ENCODE data around the gene UEVLD. TPM values are rescaled to one million over a fixed set of nuclear protein-coding genes. Genes with fewer than 3 reads are reported as not detected.
A peak's percentile ranks its signal among the peaks of the same experiment; 100 is the strongest.

UEVLD gene
- total and polyA plus RNA-seq, 2 experiments from 2014 or later, result 11.8 to 33.0 TPM

DNA sequence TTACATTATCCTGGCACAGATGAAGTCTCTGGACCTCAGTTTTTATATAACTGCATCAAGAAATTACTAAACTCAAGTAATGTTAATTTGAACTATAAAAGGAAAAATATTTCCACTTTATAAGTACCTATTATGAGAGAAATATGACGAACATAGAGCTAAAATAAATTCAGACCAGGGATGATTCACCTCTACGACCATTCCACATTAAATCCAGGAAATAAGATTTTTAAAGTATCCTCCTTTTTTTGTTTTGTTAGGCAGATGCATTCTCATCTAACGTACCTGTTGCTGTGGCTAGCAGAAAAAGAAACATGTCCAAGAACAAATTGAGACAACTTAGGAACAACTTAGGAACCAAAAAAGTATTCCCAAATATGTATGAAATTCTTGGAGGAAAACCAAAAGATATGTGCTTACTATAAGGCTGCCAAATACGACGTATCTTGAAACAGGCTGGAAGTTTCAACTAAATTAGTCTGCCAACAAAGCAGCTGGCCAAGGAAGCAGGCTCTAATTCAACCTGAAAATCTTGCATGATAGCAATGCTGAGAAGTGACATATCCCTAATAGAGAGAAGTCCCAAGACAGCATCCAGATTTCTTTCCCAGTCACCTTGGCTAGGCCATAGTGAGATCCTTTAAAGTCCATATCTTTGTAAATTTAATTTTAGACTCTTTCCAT, 29.9 kb upstream of the UEVLD start:
- peak overlapping the region; percentile 68 for H3K27ac ChIP-seq
- no peak overlapping the region for H3K4me3 ChIP-seq
- no peaks in the 10 kb centered on the region for H3K27me3 ChIP-seq
- H3K4me2 ChIP-seq, result peak overlapping the region; percentile 14
- TF ChIP-seq, protein P1, sequence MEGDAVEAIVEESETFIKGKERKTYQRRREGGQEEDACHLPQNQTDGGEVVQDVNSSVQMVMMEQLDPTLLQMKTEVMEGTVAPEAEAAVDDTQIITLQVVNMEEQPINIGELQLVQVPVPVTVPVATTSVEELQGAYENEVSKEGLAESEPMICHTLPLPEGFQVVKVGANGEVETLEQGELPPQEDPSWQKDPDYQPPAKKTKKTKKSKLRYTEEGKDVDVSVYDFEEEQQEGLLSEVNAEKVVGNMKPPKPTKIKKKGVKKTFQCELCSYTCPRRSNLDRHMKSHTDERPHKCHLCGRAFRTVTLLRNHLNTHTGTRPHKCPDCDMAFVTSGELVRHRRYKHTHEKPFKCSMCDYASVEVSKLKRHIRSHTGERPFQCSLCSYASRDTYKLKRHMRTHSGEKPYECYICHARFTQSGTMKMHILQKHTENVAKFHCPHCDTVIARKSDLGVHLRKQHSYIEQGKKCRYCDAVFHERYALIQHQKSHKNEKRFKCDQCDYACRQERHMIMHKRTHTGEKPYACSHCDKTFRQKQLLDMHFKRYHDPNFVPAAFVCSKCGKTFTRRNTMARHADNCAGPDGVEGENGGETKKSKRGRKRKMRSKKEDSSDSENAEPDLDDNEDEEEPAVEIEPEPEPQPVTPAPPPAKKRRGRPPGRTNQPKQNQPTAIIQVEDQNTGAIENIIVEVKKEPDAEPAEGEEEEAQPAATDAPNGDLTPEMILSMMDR (IDR thresholded peaks at IDR 0.05; ENCODE audit: poor library complexity), result no peak
- TF ChIP-seq EZH2 (IDR thresholded peaks at IDR 0.05; ENCODE audit: borderline replicate concordance), result no peak
- TF ChIP-seq EZH2phosphoT487 (IDR thresholded peaks at IDR 0.05; ENCODE audit: low read depth, severe bottlenecking, unreplicated experiment), result no peak
- peaks cover 3% of the 10 kb centered on the region for H3K36me3 ChIP-seq (replicated peaks; ENCODE audit: insufficient read depth, low read depth)
- H2AFZ ChIP-seq, result no peak overlapping the region
- no peak for DNase-seq (ENCODE audit: low spot score)
- H3K79me2 ChIP-seq, result peaks cover 85% of the 10 kb centered on the region
- no peaks in the 10 kb centered on the region for H3K9me3 ChIP-seq (ENCODE audit: low read depth)
- peaks cover 30% of the 10 kb centered on the region for H4K20me1 ChIP-seq (ENCODE audit: insufficient read depth, poor library complexity, severe bottlenecking)
- WGBS (ENCODE audit: low lambda C conversion rate, missing lambda C conversion rate), result 81% methylated on average over 5 of the region's 5 CpGs
- H3K9me2 ChIP-seq (replicated peaks; ENCODE audit: insufficient read depth), result no peaks in the 10 kb centered on the region
- H3K4me1 ChIP-seq (ENCODE audit: insufficient read depth), result peaks cover 6% of the 10 kb centered on the region

DNA sequence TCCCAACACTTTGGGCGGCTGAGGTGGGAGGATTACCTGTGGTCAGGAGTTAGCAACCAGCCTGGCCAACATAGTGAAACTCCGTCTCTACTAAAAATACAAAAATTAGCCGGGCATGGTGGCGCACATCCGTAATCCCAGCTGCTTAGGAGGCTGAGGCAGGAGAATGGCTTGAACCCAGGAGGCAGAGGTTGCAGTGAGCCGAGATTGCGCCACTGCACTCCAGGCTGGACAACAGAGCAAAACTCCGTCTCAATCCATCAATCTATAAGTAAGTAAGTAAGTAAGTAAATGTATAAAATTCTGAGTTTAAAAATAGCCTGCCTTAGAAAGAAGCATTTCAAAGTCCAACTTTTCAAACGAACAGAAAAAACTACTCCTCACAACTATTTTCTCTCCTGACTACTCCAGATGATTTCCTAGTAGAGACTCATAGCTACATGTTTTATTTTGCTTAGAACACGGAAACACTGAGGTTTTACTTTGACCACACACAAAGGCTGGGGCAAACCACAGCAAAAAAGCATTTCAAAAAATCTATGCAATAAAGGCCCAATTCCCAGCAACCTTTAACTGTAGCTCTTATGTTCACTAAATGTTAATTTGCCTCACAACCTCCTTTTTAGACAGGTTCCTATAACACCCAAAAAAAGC, 29.3 kb upstream of the UEVLD start:
- peaks cover 6% of the 10 kb centered on the region for H3K4me1 ChIP-seq (ENCODE audit: insufficient read depth)
- H3K9me3 ChIP-seq (ENCODE audit: low read depth), result no peaks in the 10 kb centered on the region
- WGBS (ENCODE audit: low lambda C conversion rate, missing lambda C conversion rate), result 81% methylated on average over 10 of the region's 10 CpGs
- no peaks in the 10 kb centered on the region for H3K9me2 ChIP-seq (replicated peaks; ENCODE audit: insufficient read depth)
- no peak overlapping the region for H2AFZ ChIP-seq
- TF ChIP-seq, protein P1 (IDR thresholded peaks at IDR 0.05; ENCODE audit: poor library complexity), result no peak
- TF ChIP-seq EZH2 (IDR thresholded peaks at IDR 0.05; ENCODE audit: borderline replicate concordance) (no peak), EZH2phosphoT487 (IDR thresholded peaks at IDR 0.05; ENCODE audit: low read depth, severe bottlenecking, unreplicated experiment) (no peak)
- peaks cover 80% of the 10 kb centered on the region for H3K79me2 ChIP-seq
- peaks cover 27% of the 10 kb centered on the region for H4K20me1 ChIP-seq (ENCODE audit: insufficient read depth, poor library complexity, severe bottlenecking)
- peak overlapping the region; percentile 14 for H3K4me2 ChIP-seq
- DNase-seq (ENCODE audit: low spot score), result no peak
- H3K36me3 ChIP-seq (replicated peaks; ENCODE audit: insufficient read depth, low read depth), result peaks cover 3% of the 10 kb centered on the region
- peak overlapping the region; percentile 68 for H3K27ac ChIP-seq
- no peak overlapping the region for H3K4me3 ChIP-seq
- H3K27me3 ChIP-seq, result no peaks in the 10 kb centered on the region

DNA sequence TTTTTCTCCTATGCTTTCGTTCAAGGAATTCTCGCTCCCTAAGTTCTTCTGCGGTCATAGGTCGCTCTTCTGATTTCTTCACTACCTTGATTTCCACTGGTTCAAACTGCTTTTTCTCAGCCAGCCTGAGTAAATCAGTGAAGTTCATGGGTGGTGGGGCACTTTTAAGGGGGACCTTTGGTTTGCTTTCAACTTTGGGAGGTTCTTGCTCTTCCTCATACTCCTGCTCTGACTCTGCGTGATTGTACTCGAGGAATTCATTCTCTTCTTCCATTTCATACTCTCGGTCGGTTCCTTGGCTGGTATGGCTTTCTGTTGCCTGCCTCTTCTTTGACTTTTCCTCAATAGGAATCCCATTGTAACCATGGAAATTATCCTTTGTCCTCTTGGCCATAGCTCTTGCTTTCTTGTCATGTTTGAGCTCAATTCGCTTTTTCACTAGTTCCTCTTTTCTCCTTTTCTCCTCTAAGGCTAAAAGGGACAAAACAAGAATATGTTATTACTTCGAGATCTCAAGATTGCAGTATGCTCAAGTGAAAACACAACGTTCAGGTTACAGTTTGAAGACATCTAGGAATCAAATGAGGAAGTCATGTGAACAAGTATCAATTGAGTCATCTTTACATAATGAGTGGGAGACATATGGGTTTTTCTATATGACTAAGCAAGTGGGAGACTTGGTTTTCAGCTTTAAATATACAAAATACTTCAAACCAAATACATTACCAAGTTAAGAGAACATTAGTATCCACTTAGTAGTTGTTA, 27.3 kb upstream of the UEVLD start:
- TF ChIP-seq EZH2 (IDR thresholded peaks at IDR 0.05; ENCODE audit: borderline replicate concordance) (no peak), EZH2phosphoT487 (IDR thresholded peaks at IDR 0.05; ENCODE audit: low read depth, severe bottlenecking, unreplicated experiment) (no peak)
- TF ChIP-seq, protein P1 (IDR thresholded peaks at IDR 0.05; ENCODE audit: poor library complexity), result no peak
- Histone ChIP-seq H3K79me2 (peaks cover 65% of the 10 kb centered on the region), H3K4me2 (no peak overlapping the region), H4K20me1 (ENCODE audit: insufficient read depth, poor library complexity, severe bottlenecking) (peaks cover 10% of the 10 kb centered on the region), H3K27me3 (no peaks in the 10 kb centered on the region), H3K9me2 (replicated peaks; ENCODE audit: insufficient read depth) (no peaks in the 10 kb centered on the region), H3K9me3 (ENCODE audit: low read depth) (no peaks in the 10 kb centered on the region), H3K27ac (no peak overlapping the region), H3K36me3 (replicated peaks; ENCODE audit: insufficient read depth, low read depth) (peaks cover 3% of the 10 kb centered on the region), H2AFZ (no peak overlapping the region), H3K4me3 (no peak overlapping the region), H3K4me1 (ENCODE audit: insufficient read depth) (peaks cover 6% of the 10 kb centered on the region)
- DNase-seq (ENCODE audit: low spot score), result no peak
- WGBS (ENCODE audit: low lambda C conversion rate, missing lambda C conversion rate), result 96% methylated on average over 11 of the region's 11 CpGs
